ENCODE results near the gene CTNNA3. TPM values are rescaled to one million over a fixed set of nuclear protein-coding genes. Genes with fewer than 3 reads are reported as not detected.

Gene CTNNA3
- total RNA-seq, 1 donor from 2014 or later, result not detected

DNA sequence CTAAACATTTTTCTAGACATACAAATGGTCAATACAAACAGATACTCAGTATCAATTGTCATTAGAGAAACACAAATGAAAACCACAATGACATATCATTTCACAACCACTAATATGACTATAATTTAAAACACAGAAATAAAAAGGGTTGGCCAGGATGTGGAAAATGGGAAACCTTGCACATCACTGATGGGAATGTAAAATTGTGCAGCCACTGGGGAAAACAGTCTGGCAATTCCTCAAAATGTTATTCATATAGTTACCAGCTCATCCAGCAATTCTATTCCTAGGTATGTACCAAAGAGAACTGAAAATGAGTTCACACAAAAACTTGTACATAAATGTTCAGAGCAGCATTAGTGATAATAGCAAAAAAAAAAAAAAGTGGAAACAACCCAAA lies 876.3 kb downstream of the CTNNA3 start:
- H3K4me3 Mint-ChIP-seq (ENCODE audit: low read depth), result no peak overlapping the region
- no peak overlapping the region for H3K27ac Mint-ChIP-seq
- no peaks in the 10 kb centered on the region for H3K27me3 Mint-ChIP-seq (ENCODE audit: low read depth)
- intact Hi-C loops (cut with micrococcal nuclease), result no loop called here
- no peaks in the 10 kb centered on the region for H3K9me3 Mint-ChIP-seq
- no peaks in the 10 kb centered on the region for H3K4me1 Mint-ChIP-seq (ENCODE audit: low read depth)
- no peak for DNase-seq (ENCODE audit: low spot score)
- no peaks in the 10 kb centered on the region for H3K36me3 Mint-ChIP-seq (ENCODE audit: low read depth)

DNA sequence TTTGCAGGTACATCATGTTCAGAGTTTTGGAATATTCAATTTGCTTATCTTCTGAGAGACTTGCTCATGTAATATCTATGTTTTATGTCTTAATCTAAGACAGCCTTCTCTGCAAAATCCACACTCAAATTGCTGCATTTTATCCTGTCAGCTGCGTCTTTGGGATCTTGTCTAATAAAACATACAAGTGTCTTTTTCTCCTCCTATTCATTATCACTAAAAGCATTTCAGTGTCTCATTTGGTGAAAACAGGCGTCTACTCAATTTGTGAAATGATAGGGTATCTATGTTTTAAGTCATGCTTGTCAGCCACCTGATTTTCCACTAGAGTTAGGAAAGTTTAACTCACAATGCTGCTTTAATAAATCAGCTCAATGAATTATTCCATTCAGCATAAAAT lies 882.9 kb downstream of the CTNNA3 start:
- no peak for DNase-seq (ENCODE audit: low spot score)
- Mint-ChIP-seq H3K4me3 (ENCODE audit: low read depth) (no peak overlapping the region), H3K36me3 (ENCODE audit: low read depth) (no peaks in the 10 kb centered on the region), H3K27me3 (ENCODE audit: low read depth) (no peaks in the 10 kb centered on the region), H3K4me1 (ENCODE audit: low read depth) (peaks cover 9% of the 10 kb centered on the region), H3K27ac (no peak overlapping the region), H3K9me3 (peaks cover 4% of the 10 kb centered on the region)
- intact Hi-C loops (cut with micrococcal nuclease), result no loop called here

DNA sequence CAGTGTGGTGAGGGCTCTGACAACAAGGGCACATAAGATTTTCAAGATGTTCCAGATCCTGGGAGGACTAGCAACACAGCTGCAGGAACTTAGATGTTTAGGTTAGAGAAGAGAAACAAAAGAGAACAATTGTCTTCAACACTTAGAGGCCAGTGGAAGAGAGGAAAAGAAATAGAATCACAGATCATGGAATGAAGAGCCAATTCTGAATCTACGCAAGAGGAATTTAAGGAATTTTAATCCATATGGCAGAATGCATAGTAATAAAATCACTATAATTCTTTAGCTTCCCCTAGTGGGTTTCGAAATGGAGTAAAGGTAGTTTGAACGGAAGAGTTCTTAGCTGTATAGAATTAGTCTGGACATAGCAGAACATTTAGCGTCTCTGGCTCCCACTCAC lies 884.8 kb downstream of the CTNNA3 start:
- Mint-ChIP-seq H3K36me3 (ENCODE audit: low read depth) (no peaks in the 10 kb centered on the region), H3K9me3 (peaks cover 4% of the 10 kb centered on the region), H3K27ac (no peak overlapping the region), H3K4me1 (ENCODE audit: low read depth) (peaks cover 9% of the 10 kb centered on the region), H3K27me3 (ENCODE audit: low read depth) (no peaks in the 10 kb centered on the region), H3K4me3 (ENCODE audit: low read depth) (no peak overlapping the region)
- intact Hi-C loops (cut with micrococcal nuclease), result no loop called here
- DNase-seq (ENCODE audit: low spot score), result no peak

DNA sequence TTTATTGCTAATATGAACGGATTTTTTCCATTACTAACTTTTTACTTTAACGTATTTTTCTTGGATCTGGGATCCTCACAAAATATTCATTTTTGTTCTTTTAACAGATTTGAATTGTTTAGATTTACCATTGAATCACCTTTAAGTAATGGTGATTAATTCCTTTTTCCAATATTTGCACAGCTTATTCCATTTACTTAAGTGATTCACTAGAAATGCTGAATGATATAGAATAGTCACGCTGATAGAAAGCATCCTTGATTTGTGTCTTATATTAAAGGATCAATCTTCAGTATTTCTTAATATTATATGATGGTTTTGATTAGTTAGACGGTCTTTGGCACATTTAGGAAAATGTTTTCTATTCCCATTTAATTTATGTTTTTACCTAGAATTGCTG lies 886.6 kb downstream of the CTNNA3 start:
- no peaks in the 10 kb centered on the region for H3K36me3 Mint-ChIP-seq (ENCODE audit: low read depth)
- no peak for DNase-seq (ENCODE audit: low spot score)
- no peak overlapping the region for H3K27ac Mint-ChIP-seq
- intact Hi-C loops (cut with micrococcal nuclease), result no loop called here
- H3K9me3 Mint-ChIP-seq, result peaks cover 4% of the 10 kb centered on the region
- peaks cover 9% of the 10 kb centered on the region for H3K4me1 Mint-ChIP-seq (ENCODE audit: low read depth)
- H3K4me3 Mint-ChIP-seq (ENCODE audit: low read depth), result no peak overlapping the region
- H3K27me3 Mint-ChIP-seq (ENCODE audit: low read depth), result no peaks in the 10 kb centered on the region

DNA sequence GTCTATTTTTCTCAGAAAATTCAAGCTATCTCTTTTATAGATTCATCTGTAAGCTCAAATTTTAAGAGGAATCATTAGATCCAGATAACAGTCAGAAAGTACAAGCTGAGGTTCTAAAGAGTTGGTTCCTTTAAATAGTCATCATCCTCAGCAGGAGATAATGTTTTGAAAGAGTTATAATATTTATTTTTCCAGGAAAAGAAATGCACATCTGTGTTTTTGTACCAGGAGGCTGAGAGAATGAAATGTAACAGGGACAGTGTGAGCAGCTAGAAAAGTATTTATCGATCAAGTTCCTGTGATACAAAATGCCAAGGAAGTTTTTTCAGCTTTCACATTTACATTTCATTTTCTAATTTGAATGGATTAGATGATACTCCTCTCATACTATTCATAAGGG lies 890.4 kb downstream of the CTNNA3 start:
- peaks cover 4% of the 10 kb centered on the region for H3K4me1 Mint-ChIP-seq (ENCODE audit: low read depth)
- no peak for DNase-seq (ENCODE audit: low spot score)
- H3K27me3 Mint-ChIP-seq (ENCODE audit: low read depth), result no peaks in the 10 kb centered on the region
- intact Hi-C loops (cut with micrococcal nuclease), result no loop called here
- H3K36me3 Mint-ChIP-seq (ENCODE audit: low read depth), result no peaks in the 10 kb centered on the region
- no peak overlapping the region for H3K27ac Mint-ChIP-seq
- no peaks in the 10 kb centered on the region for H3K9me3 Mint-ChIP-seq
- H3K4me3 Mint-ChIP-seq (ENCODE audit: low read depth), result no peak overlapping the region

DNA sequence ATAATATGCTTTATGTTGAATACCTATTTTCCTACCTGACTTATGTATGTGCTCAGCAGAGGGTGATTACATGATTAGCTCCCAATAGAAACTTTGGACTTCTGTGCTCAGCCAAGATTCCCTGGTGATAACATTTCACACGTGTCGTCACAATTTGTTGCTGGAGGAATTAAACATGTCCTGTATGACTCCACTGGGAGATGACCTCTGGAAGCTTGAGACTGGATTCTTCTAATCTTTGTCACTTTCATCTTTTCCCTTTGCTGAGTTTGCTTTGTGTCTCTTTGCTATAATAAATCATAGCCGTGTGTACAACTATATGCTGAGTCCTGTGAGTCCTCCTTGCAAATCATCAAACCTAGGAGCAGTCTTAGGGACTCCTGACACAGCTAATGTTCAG lies 891.0 kb downstream of the CTNNA3 start:
- H3K27ac Mint-ChIP-seq, result no peak overlapping the region
- DNase-seq (ENCODE audit: low spot score), result no peak
- no peaks in the 10 kb centered on the region for H3K27me3 Mint-ChIP-seq (ENCODE audit: low read depth)
- H3K9me3 Mint-ChIP-seq, result no peaks in the 10 kb centered on the region
- H3K36me3 Mint-ChIP-seq (ENCODE audit: low read depth), result no peaks in the 10 kb centered on the region
- no peaks in the 10 kb centered on the region for H3K4me1 Mint-ChIP-seq (ENCODE audit: low read depth)
- no peak overlapping the region for H3K4me3 Mint-ChIP-seq (ENCODE audit: low read depth)
- intact Hi-C loops (cut with micrococcal nuclease), result no loop called here

DNA sequence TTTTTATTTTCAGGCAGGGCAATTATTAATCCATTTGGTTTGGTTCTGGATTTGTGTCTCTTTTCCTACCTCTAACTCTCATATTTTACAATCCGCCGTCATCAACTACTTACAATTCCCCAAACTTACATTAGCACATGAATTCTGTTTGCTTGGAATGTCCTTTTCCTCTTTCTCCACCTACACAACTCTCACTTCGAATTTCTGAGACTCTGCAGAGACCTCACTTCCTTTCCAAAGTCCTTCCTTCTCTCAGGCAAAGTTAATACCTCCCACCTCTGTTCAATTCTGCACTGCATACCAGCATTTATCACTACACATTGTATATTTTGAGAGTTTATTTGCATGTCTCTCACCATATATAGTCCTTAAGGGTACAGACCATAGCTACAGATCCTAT lies 892.8 kb downstream of the CTNNA3 start:
- H3K4me1 Mint-ChIP-seq (ENCODE audit: low read depth), result no peaks in the 10 kb centered on the region
- intact Hi-C loops (cut with micrococcal nuclease), result no loop called here
- no peaks in the 10 kb centered on the region for H3K27me3 Mint-ChIP-seq (ENCODE audit: low read depth)
- no peak overlapping the region for H3K27ac Mint-ChIP-seq
- no peaks in the 10 kb centered on the region for H3K9me3 Mint-ChIP-seq
- H3K36me3 Mint-ChIP-seq (ENCODE audit: low read depth), result no peaks in the 10 kb centered on the region
- no peak overlapping the region for H3K4me3 Mint-ChIP-seq (ENCODE audit: low read depth)
- DNase-seq (ENCODE audit: low spot score), result no peak

DNA sequence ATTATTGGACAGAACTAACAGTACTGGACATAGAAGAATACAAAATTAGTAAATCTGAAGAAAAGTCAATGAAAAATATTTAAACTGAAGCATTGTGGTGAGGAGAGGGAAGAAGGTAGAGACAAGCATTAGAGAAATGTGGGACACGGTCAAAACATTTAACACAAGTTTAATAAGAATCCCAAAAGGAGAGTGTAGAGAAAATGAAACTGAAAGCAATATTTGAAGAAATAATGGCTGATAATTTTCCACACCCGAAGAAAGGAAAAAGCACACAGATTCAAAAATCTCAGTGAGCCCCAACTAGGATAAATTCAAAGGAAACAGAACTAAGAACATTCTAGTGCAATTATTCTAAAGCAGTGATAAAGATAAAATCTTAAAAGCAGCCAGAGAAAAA lies 896.5 kb downstream of the CTNNA3 start:
- Mint-ChIP-seq H3K4me1 (ENCODE audit: low read depth) (no peaks in the 10 kb centered on the region), H3K4me3 (ENCODE audit: low read depth) (no peak overlapping the region), H3K9me3 (no peaks in the 10 kb centered on the region), H3K36me3 (ENCODE audit: low read depth) (no peaks in the 10 kb centered on the region), H3K27me3 (ENCODE audit: low read depth) (no peaks in the 10 kb centered on the region), H3K27ac (no peak overlapping the region)
- intact Hi-C loops (cut with micrococcal nuclease), result no loop called here
- no peak for DNase-seq (ENCODE audit: low spot score)

DNA sequence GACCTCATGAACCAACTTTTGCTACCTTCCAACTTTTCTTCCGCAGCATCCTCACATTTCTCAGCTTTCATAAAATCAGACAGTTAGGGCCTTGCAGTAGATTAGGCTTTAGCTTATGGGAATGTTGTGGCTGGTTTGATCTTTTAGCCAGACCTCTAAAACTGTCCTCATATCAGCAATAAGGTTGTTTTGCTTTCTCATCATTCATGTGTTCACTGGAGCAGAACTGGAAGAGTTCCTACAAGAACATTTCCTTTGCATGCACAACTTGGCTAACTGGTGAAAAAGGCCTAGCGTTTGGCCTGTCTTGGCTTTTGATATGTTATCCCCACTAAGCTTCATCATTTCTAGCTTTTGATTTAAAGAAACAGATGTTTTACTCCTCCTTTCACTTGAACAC lies 900.1 kb downstream of the CTNNA3 start:
- no peak for DNase-seq (ENCODE audit: low spot score)
- Mint-ChIP-seq H3K27me3 (ENCODE audit: low read depth) (no peaks in the 10 kb centered on the region), H3K4me1 (ENCODE audit: low read depth) (no peaks in the 10 kb centered on the region), H3K9me3 (no peaks in the 10 kb centered on the region), H3K27ac (no peak overlapping the region), H3K4me3 (ENCODE audit: low read depth) (no peak overlapping the region), H3K36me3 (ENCODE audit: low read depth) (no peaks in the 10 kb centered on the region)
- intact Hi-C loops (cut with micrococcal nuclease), result no loop called here

DNA sequence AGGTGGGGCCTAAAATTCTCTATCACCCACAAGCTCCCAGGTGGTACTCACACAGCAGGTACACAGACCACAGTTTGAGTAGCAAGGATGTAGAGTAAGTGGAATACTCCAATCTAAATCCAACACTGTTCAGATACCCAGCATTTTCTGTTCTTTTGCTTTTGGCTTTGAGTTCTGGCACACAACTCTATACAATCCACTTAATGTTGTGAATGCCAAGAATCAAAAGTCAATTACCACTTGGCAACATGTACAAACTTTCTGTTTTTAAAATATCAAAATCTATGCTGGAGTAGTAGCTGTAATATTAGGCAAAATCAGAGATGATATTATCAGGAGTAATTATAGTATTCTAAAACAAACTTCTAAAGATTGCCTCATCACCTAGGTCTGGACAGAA lies 903.6 kb downstream of the CTNNA3 start:
- no peak for DNase-seq (ENCODE audit: low spot score)
- intact Hi-C loops (cut with micrococcal nuclease), result no loop called here
- H3K27ac Mint-ChIP-seq, result no peak overlapping the region
- no peaks in the 10 kb centered on the region for H3K4me1 Mint-ChIP-seq (ENCODE audit: low read depth)
- no peaks in the 10 kb centered on the region for H3K9me3 Mint-ChIP-seq
- H3K4me3 Mint-ChIP-seq (ENCODE audit: low read depth), result no peak overlapping the region
- H3K27me3 Mint-ChIP-seq (ENCODE audit: low read depth), result no peaks in the 10 kb centered on the region
- no peaks in the 10 kb centered on the region for H3K36me3 Mint-ChIP-seq (ENCODE audit: low read depth)

DNA sequence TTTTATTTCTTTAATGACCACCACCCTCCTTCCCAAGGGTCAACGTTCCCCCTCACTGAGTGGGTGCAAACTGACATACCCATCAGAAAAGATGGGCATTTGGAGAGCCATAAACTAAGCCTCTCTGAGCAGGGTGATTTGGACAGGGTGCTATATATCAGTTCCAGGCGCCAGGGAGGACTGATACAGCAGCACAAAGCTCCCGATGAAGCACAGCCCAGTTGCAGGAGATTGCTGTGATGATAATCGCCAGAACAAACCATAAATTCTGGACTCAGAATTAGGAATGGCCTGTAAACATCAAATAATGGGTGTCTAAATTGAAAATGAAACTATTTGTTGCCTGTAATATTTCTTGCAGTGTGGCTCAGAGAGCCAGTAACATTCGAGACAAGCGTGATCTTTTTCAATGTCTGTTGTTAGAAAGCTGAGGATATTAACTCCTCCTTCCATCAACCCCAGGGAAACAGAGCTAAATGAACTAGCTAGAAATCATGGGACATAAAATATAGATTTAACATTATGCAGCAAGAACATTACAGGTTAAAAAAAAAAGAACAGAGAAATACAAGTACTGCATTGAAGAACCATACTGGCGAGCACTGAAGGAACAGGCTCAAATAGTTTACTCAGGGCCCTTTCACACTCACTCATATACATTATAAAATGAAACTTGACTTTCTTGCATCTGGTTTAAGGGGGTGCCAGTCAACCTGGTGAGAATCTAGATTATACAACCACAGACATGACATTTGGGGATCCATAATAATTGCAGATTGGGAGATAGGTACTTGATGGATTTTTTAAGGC lies 907.6 kb downstream of the CTNNA3 start:
- H3K4me3 Mint-ChIP-seq (ENCODE audit: low read depth), result no peak overlapping the region
- intact Hi-C loops (cut with micrococcal nuclease), result no loop called here
- H3K4me1 Mint-ChIP-seq (ENCODE audit: low read depth), result no peaks in the 10 kb centered on the region
- H3K27ac Mint-ChIP-seq, result no peak overlapping the region
- H3K9me3 Mint-ChIP-seq, result no peaks in the 10 kb centered on the region
- DNase-seq (ENCODE audit: low spot score), result no peak
- no peaks in the 10 kb centered on the region for H3K27me3 Mint-ChIP-seq (ENCODE audit: low read depth)
- H3K36me3 Mint-ChIP-seq (ENCODE audit: low read depth), result no peaks in the 10 kb centered on the region

DNA sequence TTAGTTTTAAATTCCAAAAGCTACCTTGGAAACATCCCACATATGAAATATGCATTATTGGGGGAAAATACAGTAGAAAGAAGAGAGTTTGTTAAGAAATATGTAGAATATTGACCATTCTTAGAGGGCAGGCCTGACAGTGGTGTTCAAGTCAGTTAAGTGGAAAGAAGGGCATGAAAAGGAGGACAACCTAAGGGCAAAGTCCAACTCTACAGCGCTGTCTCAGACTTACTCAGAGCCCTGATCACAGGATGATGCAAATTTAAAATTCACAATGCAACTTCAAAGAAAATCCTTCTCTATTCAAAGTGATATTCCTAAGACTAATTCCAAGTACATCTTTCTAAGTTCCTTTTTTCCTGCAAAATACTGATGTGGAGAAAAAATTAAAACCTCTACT lies 909.3 kb downstream of the CTNNA3 start:
- Mint-ChIP-seq H3K27me3 (ENCODE audit: low read depth) (no peaks in the 10 kb centered on the region), H3K27ac (no peak overlapping the region), H3K4me1 (ENCODE audit: low read depth) (no peaks in the 10 kb centered on the region), H3K4me3 (ENCODE audit: low read depth) (no peak overlapping the region), H3K9me3 (no peaks in the 10 kb centered on the region), H3K36me3 (ENCODE audit: low read depth) (no peaks in the 10 kb centered on the region)
- intact Hi-C loops (cut with micrococcal nuclease), result no loop called here
- DNase-seq (ENCODE audit: low spot score), result no peak

DNA sequence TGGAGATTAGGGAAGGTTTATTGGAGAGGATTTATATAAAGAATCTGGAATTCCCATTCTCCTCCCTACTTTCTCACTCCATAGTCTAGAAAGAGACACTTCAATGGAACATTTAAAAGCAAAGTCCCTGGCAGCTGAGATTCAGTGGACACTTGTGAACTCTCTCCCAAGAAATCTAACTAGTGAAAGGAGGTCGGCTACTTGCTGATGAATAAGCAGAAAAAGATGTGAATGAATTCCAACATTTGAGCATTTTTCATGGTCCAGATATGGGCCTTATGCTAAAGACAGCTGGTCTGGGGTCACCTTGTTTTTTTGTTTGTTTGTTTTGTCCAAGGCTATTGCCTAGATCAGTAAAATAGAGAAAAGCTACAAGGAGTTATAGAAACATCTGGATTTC lies 911.2 kb downstream of the CTNNA3 start:
- H3K4me1 Mint-ChIP-seq (ENCODE audit: low read depth), result no peaks in the 10 kb centered on the region
- no peaks in the 10 kb centered on the region for H3K36me3 Mint-ChIP-seq (ENCODE audit: low read depth)
- no peaks in the 10 kb centered on the region for H3K9me3 Mint-ChIP-seq
- H3K27me3 Mint-ChIP-seq (ENCODE audit: low read depth), result no peaks in the 10 kb centered on the region
- no peak for DNase-seq (ENCODE audit: low spot score)
- no peak overlapping the region for H3K4me3 Mint-ChIP-seq (ENCODE audit: low read depth)
- no peak overlapping the region for H3K27ac Mint-ChIP-seq
- intact Hi-C loops (cut with micrococcal nuclease), result no loop called here

DNA sequence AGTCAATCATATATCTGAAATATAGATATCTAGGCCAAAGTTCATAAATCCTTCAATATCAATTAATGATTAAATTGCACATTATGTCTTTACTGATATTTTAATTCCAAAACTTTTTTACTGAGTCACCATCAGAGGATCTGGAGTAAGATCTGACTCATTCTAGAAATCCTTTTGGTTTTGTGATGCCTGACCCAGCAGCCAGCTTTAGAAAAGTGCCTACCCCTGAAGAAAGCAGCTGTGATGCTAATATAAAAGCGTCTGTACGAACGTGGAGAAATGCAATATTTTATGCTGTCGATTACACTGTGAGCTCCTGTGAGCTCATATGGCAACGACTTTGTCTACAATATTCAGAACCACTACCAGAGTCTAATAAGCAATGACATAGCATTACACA lies 912.7 kb downstream of the CTNNA3 start:
- H3K9me3 Mint-ChIP-seq, result no peaks in the 10 kb centered on the region
- no peak overlapping the region for H3K4me3 Mint-ChIP-seq (ENCODE audit: low read depth)
- H3K4me1 Mint-ChIP-seq (ENCODE audit: low read depth), result no peaks in the 10 kb centered on the region
- no peaks in the 10 kb centered on the region for H3K36me3 Mint-ChIP-seq (ENCODE audit: low read depth)
- H3K27me3 Mint-ChIP-seq (ENCODE audit: low read depth), result no peaks in the 10 kb centered on the region
- no peak for DNase-seq (ENCODE audit: low spot score)
- intact Hi-C loops (cut with micrococcal nuclease), result no loop called here
- no peak overlapping the region for H3K27ac Mint-ChIP-seq
